MM.1S (cell line): ENCODE data around the gene DFFB.

Source experiments
- DNase-seq: peaks from one replicate; pipeline ENCODE4 v3.0.0-alpha.2; 2015
- H2AFZ ChIP-seq: fragments of 300-600 bp; sonication (generic); 2 replicates; pipeline ENCODE4 v1.6.0; 2016; ENCODE audit warnings: antibody characterized with exemption, low read length
- H3F3A ChIP-seq: fragments of 300-600 bp; sonication (generic); 2 replicates; pipeline ENCODE4 v1.6.1; 2016; ENCODE audit warnings: mild to moderate bottlenecking, antibody characterized with exemption, low read length, moderate library complexity, mixed read lengths; ENCODE audit not compliant: insufficient read depth
- H3K27ac ChIP-seq: fragments of 300-600 bp; sonication (generic); 2 replicates; pipeline ENCODE4 v1.5.1; 2016; ENCODE audit warnings: mild to moderate bottlenecking, low read length
- H3K27me3 ChIP-seq: fragments of 300-600 bp; sonication (generic); replicated peaks from 2 replicates; pipeline ENCODE4 v1.6.0; 2016; ENCODE audit warnings: low read length; ENCODE audit not compliant: insufficient read depth
- H3K36me3 ChIP-seq: fragments of 300-600 bp; sonication (generic); replicated peaks from 2 replicates; pipeline ENCODE4 v1.6.1; 2016; ENCODE audit warnings: mild to moderate bottlenecking, low read length, mixed read lengths; ENCODE audit not compliant: insufficient read depth
- H3K4me1 ChIP-seq: fragments of 300-600 bp; sonication (generic); 2 replicates; pipeline ENCODE4 v1.6.1; 2016; ENCODE audit warnings: low read length, mixed read lengths
- H3K4me2 ChIP-seq: fragments of 300-600 bp; sonication (generic); 2 replicates; pipeline ENCODE4 v1.6.0; 2016; ENCODE audit warnings: low read depth, low read length
- H3K4me3 ChIP-seq: fragments of 300-600 bp; sonication (generic); 2 replicates; pipeline ENCODE4 v1.5.1; 2016; ENCODE audit warnings: low read length, mixed read lengths
- H3K79me2 ChIP-seq: fragments of 300-600 bp; sonication (generic); 2 replicates; pipeline ENCODE4 v1.6.1; 2016; ENCODE audit warnings: mixed run types, low read length, mixed read lengths
- H3K9ac ChIP-seq: fragments of 300-600 bp; sonication (generic); 2 replicates; pipeline ENCODE4 v1.6.1; 2016; ENCODE audit warnings: low read length, mixed read lengths
- H3K9me2 ChIP-seq: fragments of 300-600 bp; sonication (generic); replicated peaks from 2 replicates; pipeline ENCODE4 v1.6.1; 2016; ENCODE audit warnings: mild to moderate bottlenecking, low read length, mixed read lengths; ENCODE audit not compliant: insufficient read depth
- H3K9me3 ChIP-seq: fragments of 300-600 bp; sonication (generic); replicated peaks from 2 replicates; pipeline ENCODE4 v1.6.1; 2016; ENCODE audit warnings: mild to moderate bottlenecking, low read length, mixed read lengths; ENCODE audit not compliant: insufficient read depth
- H4K20me1 ChIP-seq: fragments of 300-600 bp; sonication (generic); 2 replicates; pipeline ENCODE4 v1.6.1; 2016; ENCODE audit warnings: mild to moderate bottlenecking, low read length, moderate library complexity, mixed read lengths; ENCODE audit not compliant: insufficient read depth
- EZH2 ChIP-seq: fragments of 300-600 bp; sonication (generic); optimal IDR thresholded peaks from 2 replicates; pipeline ENCODE3; 2017; ENCODE audit warnings: low read depth, mild to moderate bottlenecking, antibody characterized with exemption, low read length, mixed read lengths
- EZH2phosphoT487 ChIP-seq: fragments of 300-600 bp; sonication (generic); IDR thresholded peaks from 2 replicates; pipeline ENCODE4 v1.6.1; 2018; ENCODE audit warnings: antibody characterized with exemption, low read length
- TF ChIP-seq, protein P1 (sequence below): fragments of 300-600 bp; sonication (generic); IDR thresholded peaks from 2 replicates; pipeline ENCODE4 v1.5.1; 2016; ENCODE audit warnings: antibody characterized with exemption, low read length, mixed read lengths

The DFFB gene

DNA sequence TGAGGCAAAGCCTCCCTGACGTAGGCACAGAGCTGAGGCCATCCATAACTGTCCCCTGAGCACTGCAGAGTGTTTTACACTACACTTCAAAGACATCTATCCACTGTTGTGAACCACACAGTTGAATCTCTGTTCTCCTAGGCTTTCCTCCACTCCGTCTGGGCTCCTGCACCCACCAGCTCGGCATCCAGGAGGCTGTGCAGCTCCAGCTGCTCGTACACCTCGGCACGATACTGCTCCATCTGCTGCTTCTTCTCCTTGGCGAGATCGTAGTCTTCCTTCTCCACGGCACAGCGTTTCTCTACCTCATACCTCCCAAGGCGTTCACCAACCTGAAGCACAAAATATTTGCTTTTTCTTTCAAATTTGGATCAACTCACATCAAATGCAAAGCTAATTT lies 18.5 kb upstream of the DFFB start:
- no peak overlapping the region for H3K27ac ChIP-seq
- H3K36me3 ChIP-seq, result no peaks in the 10 kb centered on the region
- no peak for TF ChIP-seq EZH2
- TF ChIP-seq, protein P1, sequence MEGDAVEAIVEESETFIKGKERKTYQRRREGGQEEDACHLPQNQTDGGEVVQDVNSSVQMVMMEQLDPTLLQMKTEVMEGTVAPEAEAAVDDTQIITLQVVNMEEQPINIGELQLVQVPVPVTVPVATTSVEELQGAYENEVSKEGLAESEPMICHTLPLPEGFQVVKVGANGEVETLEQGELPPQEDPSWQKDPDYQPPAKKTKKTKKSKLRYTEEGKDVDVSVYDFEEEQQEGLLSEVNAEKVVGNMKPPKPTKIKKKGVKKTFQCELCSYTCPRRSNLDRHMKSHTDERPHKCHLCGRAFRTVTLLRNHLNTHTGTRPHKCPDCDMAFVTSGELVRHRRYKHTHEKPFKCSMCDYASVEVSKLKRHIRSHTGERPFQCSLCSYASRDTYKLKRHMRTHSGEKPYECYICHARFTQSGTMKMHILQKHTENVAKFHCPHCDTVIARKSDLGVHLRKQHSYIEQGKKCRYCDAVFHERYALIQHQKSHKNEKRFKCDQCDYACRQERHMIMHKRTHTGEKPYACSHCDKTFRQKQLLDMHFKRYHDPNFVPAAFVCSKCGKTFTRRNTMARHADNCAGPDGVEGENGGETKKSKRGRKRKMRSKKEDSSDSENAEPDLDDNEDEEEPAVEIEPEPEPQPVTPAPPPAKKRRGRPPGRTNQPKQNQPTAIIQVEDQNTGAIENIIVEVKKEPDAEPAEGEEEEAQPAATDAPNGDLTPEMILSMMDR, result no peak
- TF ChIP-seq EZH2phosphoT487, result no peak
- H3K4me3 ChIP-seq, result no peak overlapping the region
- no peaks in the 10 kb centered on the region for H3K9me2 ChIP-seq
- no peaks in the 10 kb centered on the region for H3K79me2 ChIP-seq
- H3K4me1 ChIP-seq, result no peaks in the 10 kb centered on the region
- H4K20me1 ChIP-seq, result no peaks in the 10 kb centered on the region
- no peak overlapping the region for H3K9ac ChIP-seq
- no peak overlapping the region for H2AFZ ChIP-seq
- H3K9me3 ChIP-seq, result no peaks in the 10 kb centered on the region
- DNase-seq, result no peak
- no peak overlapping the region for H3K4me2 ChIP-seq
- H3F3A ChIP-seq, result no peaks in the 10 kb centered on the region
- no peaks in the 10 kb centered on the region for H3K27me3 ChIP-seq

DNA sequence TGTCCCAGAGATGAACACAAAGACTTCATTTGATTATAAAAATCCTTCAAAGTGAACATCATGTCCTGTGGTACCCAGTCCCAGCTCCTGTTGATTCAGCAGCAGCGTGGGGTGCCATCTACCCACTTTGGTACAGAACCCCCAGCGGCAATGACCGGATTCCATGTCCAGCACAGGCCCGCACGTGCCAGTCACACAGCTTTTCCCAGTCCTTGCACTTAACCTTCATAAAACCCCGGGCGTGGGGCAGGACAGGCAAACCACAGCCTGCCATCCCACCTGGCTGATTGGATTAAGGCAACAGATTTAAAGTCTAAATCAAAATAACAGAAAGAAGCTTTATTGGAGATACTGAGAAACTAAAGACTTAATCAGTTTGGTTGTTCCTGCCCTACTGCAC lies 15.8 kb upstream of the DFFB start:
- Histone ChIP-seq H4K20me1 (no peaks in the 10 kb centered on the region), H3K9me2 (no peaks in the 10 kb centered on the region), H3K4me2 (no peak overlapping the region), H3K9me3 (no peaks in the 10 kb centered on the region), H3K36me3 (no peaks in the 10 kb centered on the region), H2AFZ (no peak overlapping the region), H3K79me2 (no peaks in the 10 kb centered on the region), H3K9ac (no peak overlapping the region), H3K4me1 (no peaks in the 10 kb centered on the region), H3K27me3 (no peaks in the 10 kb centered on the region), H3K4me3 (no peak overlapping the region), H3F3A (no peaks in the 10 kb centered on the region), H3K27ac (no peak overlapping the region)
- no peak for DNase-seq
- TF ChIP-seq EZH2 (no peak), EZH2phosphoT487 (no peak)
- TF ChIP-seq, protein P1, result no peak

DNA sequence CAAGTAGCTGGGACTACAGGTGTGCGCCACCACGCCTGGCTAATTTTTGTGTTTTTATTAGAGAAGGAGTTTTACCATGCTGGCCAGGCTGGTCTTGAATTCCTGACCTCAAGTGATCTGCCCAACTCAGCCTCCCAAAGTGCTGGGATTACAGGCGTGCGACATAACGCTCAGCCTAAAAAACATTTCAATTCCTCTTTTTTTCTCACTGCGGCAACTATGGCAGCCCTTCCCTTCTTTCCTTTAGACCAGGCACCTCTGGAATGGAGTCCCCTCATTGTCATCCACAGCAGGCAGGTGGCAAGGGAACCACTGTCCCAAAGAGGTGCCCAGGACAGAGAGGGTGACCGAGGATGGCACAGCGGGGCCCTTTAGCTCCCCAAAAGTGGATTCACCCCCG lies 14.4 kb upstream of the DFFB start:
- no peaks in the 10 kb centered on the region for H3K36me3 ChIP-seq
- TF ChIP-seq EZH2 (no peak), EZH2phosphoT487 (no peak)
- TF ChIP-seq, protein P1, result no peak

DNA sequence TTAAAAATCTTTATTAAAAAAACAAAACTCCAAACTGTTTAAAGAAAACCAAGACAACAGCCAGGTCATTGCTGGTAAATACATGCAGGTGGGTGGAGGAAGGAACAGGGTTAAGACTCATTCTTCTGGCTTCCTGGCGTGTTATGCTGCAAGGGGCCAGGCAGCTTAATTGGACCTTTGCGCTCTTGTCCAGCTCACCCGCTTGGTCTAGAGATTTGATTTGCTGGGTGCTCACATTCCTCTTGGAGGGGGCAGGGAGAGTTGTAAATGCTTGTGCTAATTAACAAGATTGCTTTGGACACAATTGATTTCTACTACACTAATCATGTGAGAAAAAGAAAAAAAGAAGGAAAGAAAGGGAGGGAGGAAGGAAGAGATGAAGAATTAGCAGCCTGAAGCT lies 10.7 kb upstream of the DFFB start:
- 0 out of 2 replicates have a peak, but pooled peaks cover 4% of the 10 kb centered on the region for H3K36me3 ChIP-seq
- H4K20me1 ChIP-seq, result no peaks in the 10 kb centered on the region
- no peak overlapping the region for H3K9ac ChIP-seq
- no peak overlapping the region for H3K4me2 ChIP-seq
- no peak overlapping the region for H2AFZ ChIP-seq
- no peak for DNase-seq
- no peak overlapping the region for H3K27ac ChIP-seq
- no peaks in the 10 kb centered on the region for H3K9me3 ChIP-seq
- no peaks in the 10 kb centered on the region for H3K27me3 ChIP-seq
- no peaks in the 10 kb centered on the region for H3K79me2 ChIP-seq
- H3K9me2 ChIP-seq, result no peaks in the 10 kb centered on the region
- no peak for TF ChIP-seq EZH2phosphoT487
- no peak for TF ChIP-seq EZH2
- TF ChIP-seq, protein P1, result no peak
- H3K4me3 ChIP-seq, result no peak overlapping the region
- H3F3A ChIP-seq, result no peaks in the 10 kb centered on the region
- H3K4me1 ChIP-seq, result no peaks in the 10 kb centered on the region

More for the DNA sequence above, 14.4 kb upstream of the DFFB start:
- Histone ChIP-seq H3K4me1 (no peaks in the 10 kb centered on the region), H3K27me3 (no peaks in the 10 kb centered on the region), H3K9me3 (no peaks in the 10 kb centered on the region), H3K9me2 (no peaks in the 10 kb centered on the region), H3K4me2 (no peak overlapping the region), H3F3A (no peaks in the 10 kb centered on the region), H3K27ac (no peak overlapping the region), H3K4me3 (no peak overlapping the region), H3K9ac (no peak overlapping the region), H2AFZ (no peak overlapping the region), H3K79me2 (no peaks in the 10 kb centered on the region), H4K20me1 (no peaks in the 10 kb centered on the region)
- DNase-seq, result no peak
